HepG2 (cell line): ENCODE results near the gene HPD. TPM values are rescaled to one million over a fixed set of nuclear protein-coding genes. Genes with fewer than 3 reads are reported as not detected.

Source experiments
- ATAD3A ChIP-seq: sonication (generic); formaldehyde crosslinking; IDR thresholded peaks from 2 replicates; pipeline ENCODE4 v1.4.0; 2020; ENCODE audit warnings: missing genetic modification reagents
- ATF3 ChIP-seq: sonication (generic); formaldehyde crosslinking; IDR thresholded peaks from 2 replicates; pipeline ENCODE4 v1.4.0; 2020; ENCODE audit warnings: missing genetic modification reagents
- FUBP1 ChIP-seq: sonication (generic); formaldehyde crosslinking; IDR thresholded peaks from 2 replicates; pipeline ENCODE4 v1.5.1; 2020; ENCODE audit warnings: missing genetic modification reagents, mild to moderate bottlenecking, borderline replicate concordance
- HDAC6 ChIP-seq: fragments of 200-600 bp; sonication (generic); IDR thresholded peaks from 2 replicates; pipeline ENCODE4 v1.7.0; 2017; ENCODE audit warnings: mild to moderate bottlenecking, antibody characterized with exemption, low read length, low read depth
- JDP2 ChIP-seq: sonication (generic); formaldehyde crosslinking; IDR thresholded peaks from 2 replicates; pipeline ENCODE4 v1.8.1; 2022; ENCODE audit warnings: missing genetic modification reagents, borderline replicate concordance
- KDM5B ChIP-seq: sonication (generic); formaldehyde crosslinking; IDR thresholded peaks from 2 replicates; pipeline ENCODE4 v1.4.0; 2020; ENCODE audit warnings: missing genetic modification reagents, mild to moderate bottlenecking, borderline replicate concordance
- MBD4 ChIP-seq: IDR thresholded peaks from 2 replicates; pipeline ENCODE4 v1.6.1; 2012; ENCODE audit warnings: low read length, inconsistent platforms, borderline replicate concordance
- MBNL3 ChIP-seq: fragments of 250-450 bp; sonication (Bioruptor Pico); conservative IDR thresholded peaks from 2 replicates; pipeline ENCODE4 v1.8.0; 2022; ENCODE audit warnings: mild to moderate bottlenecking, inconsistent platforms
- NFIC ChIP-seq: IDR thresholded peaks from 2 replicates; pipeline ENCODE4 v1.6.1; 2012; ENCODE audit warnings: mild to moderate bottlenecking, low read length, inconsistent platforms
- PBX2 ChIP-seq: IDR thresholded peaks from 2 replicates; pipeline ENCODE4 v1.6.1; 2016; ENCODE audit warnings: control low read depth
- PHF20 ChIP-seq: sonication (generic); formaldehyde crosslinking; IDR thresholded peaks from 2 replicates; pipeline ENCODE4 v1.5.0; 2020; ENCODE audit warnings: mild to moderate bottlenecking, missing genetic modification reagents
- POLR2G ChIP-seq: fragments of 200-400 bp; formaldehyde crosslinking; IDR thresholded peaks from 2 replicates; pipeline ENCODE4 v1.6.1; 2018; ENCODE audit warnings: mild to moderate bottlenecking, low read depth, low read length, moderate library complexity
- PTBP1 ChIP-seq: fragments of 200-400 bp; formaldehyde crosslinking; IDR thresholded peaks from 2 replicates; pipeline ENCODE4 v1.6.1; 2018; ENCODE audit warnings: low read length, low read depth; ENCODE audit not compliant: poor library complexity, severe bottlenecking
- ZBTB40 ChIP-seq, 2 experiments: fragments of 450-650 bp in 1 of 2; sonication (generic) in 1 of 2; formaldehyde crosslinking in 1 of 2; IDR thresholded peaks; 2 replicates each; pipeline versions ENCODE4 v1.6.1 to v1.8.0; 2016 to 2022; ENCODE audit warnings: antibody characterized with exemption in 1 of 2, mild to moderate bottlenecking in 1 of 2, missing genetic modification reagents in 1 of 2
- ZNF205 ChIP-seq: IDR thresholded peaks from 2 replicates; pipeline ENCODE4 v1.6.1; 2018; ENCODE audit warnings: missing biosample characterization, missing genetic modification reagents
- ZNF660 ChIP-seq: sonication (generic); formaldehyde crosslinking; IDR thresholded peaks from 2 replicates; pipeline ENCODE4 v1.5.1; 2020; ENCODE audit warnings: mild to moderate bottlenecking, low read depth, missing genetic modification reagents, borderline replicate concordance
- polyA plus RNA-seq, 8 experiments: library from polyadenylated mRNA; depleted of rRNA in 3 of 8; stranded (reverse) in 7 of 8; unstranded in 1 of 8; fragments of >200 nt; fragmentation: Illumina TruSeq in 4 of 8; extraction: Trizol in 4 of 8; gene quantifications; 2 replicates each; pipeline versions ENCODE4 v1.2.1 to v1.2.3, GENCODE V29; 2011 to 2016; ENCODE audit warnings: low read depth in 4 of 8, missing spikeins in 1 of 8, mixed read lengths in 1 of 8; ENCODE audit not compliant: insufficient read depth in 1 of 8
- total RNA-seq, 5 experiments: library from RNA; depleted of rRNA; stranded (reverse); fragments of >200 nt; fragmentation: Illumina TruSeq; extraction: Trizol; gene quantifications; 2 replicates each; pipeline ENCODE4 v1.2.3, GENCODE V29; 2016; ENCODE audit warnings: low read depth in 1 of 5

Gene HPD
- total and polyA plus RNA-seq, 2 of the 13 experiments (the other 11 are each of a cell fraction or from before 2014, with no cell fraction given) = 120 to 195 TPM

- TF ChIP-seq PTBP1 = no peak
- no peak for TF ChIP-seq MBD4
- peak; percentile 94 for TF ChIP-seq POLR2G
- no peak for TF ChIP-seq HDAC6
- TF ChIP-seq PHF20 (CRISPR knock-in tag) = peak; percentile 90
- TF ChIP-seq ATF3 (CRISPR knock-in tag) = peak; percentile 59; the same call in 1 of the 2 replicates
- no peak for TF ChIP-seq PBX2
- peak; percentile 61; the same call in 1 of the 2 replicates for TF ChIP-seq JDP2 (CRISPR knock-in tag)
- TF ChIP-seq ZNF660 = no peak
- no peak for TF ChIP-seq NFIC
- peak; percentile 66 for TF ChIP-seq ZBTB40 (IDR thresholded peaks at IDR 0.05)
- TF ChIP-seq ZBTB40 (CRISPR knock-in tag; IDR thresholded peaks at IDR 0.05) = peak; percentile 81
- TF ChIP-seq KDM5B (CRISPR knock-in tag) = peak; percentile 96; the same call in 1 of the 2 replicates
- TF ChIP-seq FUBP1 (CRISPR knock-in tag) = no peak
- TF ChIP-seq MBNL3 = no peak
- TF ChIP-seq ZNF205 (CRISPR knock-in tag) = peak; percentile 91; the same call in 1 of the 2 replicates
- no peak for TF ChIP-seq ATAD3A (CRISPR knock-in tag)
Measured at GRCh38 chr12:121888478-121889273, 30.0 kb upstream of the HPD start, which contains the start of gene PSMD9 (continued).
